ENCODE measurements around the gene TMSB10. TPM values are rescaled to one million over a fixed set of nuclear protein-coding genes. Genes with fewer than 3 reads are reported as not detected.

TMSB10 gene
- total and polyA plus RNA-seq, 2 of the 13 experiments (the other 11 are each of a cell fraction or from before 2014, with no cell fraction given): 665 to 708 TPM

GRCh38 chr2:84946204-84947009 is 41.0 kb downstream of the TMSB10 start (continued):
- TF ChIP-seq E2F1 (CRISPR knock-in tag; IDR thresholded peaks at IDR 0.05) (no peak), IKZF1 (IDR thresholded peaks at IDR 0.05) (no peak), ZNF431 (CRISPR knock-in tag; IDR thresholded peaks at IDR 0.05; ENCODE audit: borderline replicate concordance, low read depth) (0 out of 2 replicates have a peak, but pooled peaks have one; percentile 14), ZMAT5 (CRISPR knock-in tag; IDR thresholded peaks at IDR 0.05; ENCODE audit: borderline replicate concordance, low read depth) (no peak), ZSCAN31 (CRISPR knock-in tag; IDR thresholded peaks at IDR 0.05; ENCODE audit: low read depth) (peak; percentile 32), SALL1 (CRISPR knock-in tag; IDR thresholded peaks at IDR 0.05) (peak; percentile 97), CEBPG (CRISPR knock-in tag; IDR thresholded peaks at IDR 0.05) (peak; percentile 66), ATRX (CRISPR knock-in tag; IDR thresholded peaks at IDR 0.05; ENCODE audit: borderline replicate concordance) (no peak), MLX (CRISPR knock-in tag; IDR thresholded peaks at IDR 0.05) (peak; percentile 84), KMT2A (CRISPR knock-in tag; IDR thresholded peaks at IDR 0.05) (peak; percentile 75), EZH2 (conservative IDR thresholded peaks at IDR 0.05; ENCODE audit: low read depth, low read length) (no peak), ZNF484 (CRISPR knock-in tag; IDR thresholded peaks at IDR 0.05; ENCODE audit: borderline replicate concordance, low read depth) (no peak), NFE2 (CRISPR knock-in tag; IDR thresholded peaks at IDR 0.05) (no peak), ZNF552 (CRISPR knock-in tag; IDR thresholded peaks at IDR 0.05; ENCODE audit: borderline replicate concordance) (no peak), SMARCE1 (IDR thresholded peaks at IDR 0.05; ENCODE audit: borderline replicate concordance) (no peak), ZNF816 (CRISPR knock-in tag; IDR thresholded peaks at IDR 0.05; ENCODE audit: borderline replicate concordance) (peak; percentile 94), ZC3H4 (CRISPR knock-in tag; IDR thresholded peaks at IDR 0.05; ENCODE audit: borderline replicate concordance) (no peak), HNF4A (CRISPR knock-in tag; IDR thresholded peaks at IDR 0.05) (peak; percentile 59; the same call in 1 of the 2 replicates), BCLAF1 (IDR thresholded peaks at IDR 0.05) (no peak)
- TF ChIP-seq, protein P1, sequence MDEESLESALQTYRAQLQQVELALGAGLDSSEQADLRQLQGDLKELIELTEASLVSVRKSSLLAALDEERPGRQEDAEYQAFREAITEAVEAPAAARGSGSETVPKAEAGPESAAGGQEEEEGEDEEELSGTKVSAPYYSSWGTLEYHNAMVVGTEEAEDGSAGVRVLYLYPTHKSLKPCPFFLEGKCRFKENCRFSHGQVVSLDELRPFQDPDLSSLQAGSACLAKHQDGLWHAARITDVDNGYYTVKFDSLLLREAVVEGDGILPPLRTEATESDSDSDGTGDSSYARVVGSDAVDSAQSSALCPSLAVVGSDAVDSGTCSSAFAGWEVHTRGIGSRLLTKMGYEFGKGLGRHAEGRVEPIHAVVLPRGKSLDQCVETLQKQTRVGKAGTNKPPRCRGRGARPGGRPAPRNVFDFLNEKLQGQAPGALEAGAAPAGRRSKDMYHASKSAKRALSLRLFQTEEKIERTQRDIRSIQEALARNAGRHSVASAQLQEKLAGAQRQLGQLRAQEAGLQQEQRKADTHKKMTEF (CRISPR knock-in tag; IDR thresholded peaks at IDR 0.05): peak; percentile 71

All from HepG2 (cell line).